MM.1S (cell line): ENCODE results near the gene GNPAT.

Experiments used
- DNase-seq: peaks from one replicate; pipeline ENCODE4 v3.0.0-alpha.2; 2015
- H2AFZ ChIP-seq: fragments of 300-600 bp; sonication (generic); 2 replicates; pipeline ENCODE4 v1.6.0; 2016; ENCODE audit warnings: antibody characterized with exemption, low read length
- H3F3A ChIP-seq: fragments of 300-600 bp; sonication (generic); 2 replicates; pipeline ENCODE4 v1.6.1; 2016; ENCODE audit warnings: mild to moderate bottlenecking, antibody characterized with exemption, low read length, moderate library complexity, mixed read lengths; ENCODE audit not compliant: insufficient read depth
- H3K27ac ChIP-seq: fragments of 300-600 bp; sonication (generic); 2 replicates; pipeline ENCODE4 v1.5.1; 2016; ENCODE audit warnings: mild to moderate bottlenecking, low read length
- H3K27me3 ChIP-seq: fragments of 300-600 bp; sonication (generic); replicated peaks from 2 replicates; pipeline ENCODE4 v1.6.0; 2016; ENCODE audit warnings: low read length; ENCODE audit not compliant: insufficient read depth
- H3K36me3 ChIP-seq: fragments of 300-600 bp; sonication (generic); replicated peaks from 2 replicates; pipeline ENCODE4 v1.6.1; 2016; ENCODE audit warnings: mild to moderate bottlenecking, low read length, mixed read lengths; ENCODE audit not compliant: insufficient read depth
- H3K4me1 ChIP-seq: fragments of 300-600 bp; sonication (generic); 2 replicates; pipeline ENCODE4 v1.6.1; 2016; ENCODE audit warnings: low read length, mixed read lengths
- H3K4me2 ChIP-seq: fragments of 300-600 bp; sonication (generic); 2 replicates; pipeline ENCODE4 v1.6.0; 2016; ENCODE audit warnings: low read depth, low read length
- H3K4me3 ChIP-seq: fragments of 300-600 bp; sonication (generic); 2 replicates; pipeline ENCODE4 v1.5.1; 2016; ENCODE audit warnings: low read length, mixed read lengths
- H3K79me2 ChIP-seq: fragments of 300-600 bp; sonication (generic); 2 replicates; pipeline ENCODE4 v1.6.1; 2016; ENCODE audit warnings: mixed run types, low read length, mixed read lengths
- H3K9ac ChIP-seq: fragments of 300-600 bp; sonication (generic); 2 replicates; pipeline ENCODE4 v1.6.1; 2016; ENCODE audit warnings: low read length, mixed read lengths
- H3K9me2 ChIP-seq: fragments of 300-600 bp; sonication (generic); replicated peaks from 2 replicates; pipeline ENCODE4 v1.6.1; 2016; ENCODE audit warnings: mild to moderate bottlenecking, low read length, mixed read lengths; ENCODE audit not compliant: insufficient read depth
- H3K9me3 ChIP-seq: fragments of 300-600 bp; sonication (generic); replicated peaks from 2 replicates; pipeline ENCODE4 v1.6.1; 2016; ENCODE audit warnings: mild to moderate bottlenecking, low read length, mixed read lengths; ENCODE audit not compliant: insufficient read depth
- H4K20me1 ChIP-seq: fragments of 300-600 bp; sonication (generic); 2 replicates; pipeline ENCODE4 v1.6.1; 2016; ENCODE audit warnings: mild to moderate bottlenecking, low read length, moderate library complexity, mixed read lengths; ENCODE audit not compliant: insufficient read depth
- CTCF ChIP-seq: fragments of 300-600 bp; sonication (generic); IDR thresholded peaks from 2 replicates; pipeline ENCODE4 v1.5.1; 2016; ENCODE audit warnings: antibody characterized with exemption, low read length, mixed read lengths
- EZH2 ChIP-seq: fragments of 300-600 bp; sonication (generic); optimal IDR thresholded peaks from 2 replicates; pipeline ENCODE3; 2017; ENCODE audit warnings: low read depth, mild to moderate bottlenecking, antibody characterized with exemption, low read length, mixed read lengths
- EZH2phosphoT487 ChIP-seq: fragments of 300-600 bp; sonication (generic); IDR thresholded peaks from 2 replicates; pipeline ENCODE4 v1.6.1; 2018; ENCODE audit warnings: antibody characterized with exemption, low read length

Gene GNPAT

GRCh38 chr1:231265379-231265778 is 24.4 kb downstream of the GNPAT start:
- no peaks in the 10 kb centered on the region for H3K79me2 ChIP-seq
- no peak overlapping the region for H2AFZ ChIP-seq
- no peak overlapping the region for H3K9ac ChIP-seq
- no peaks in the 10 kb centered on the region for H3K9me3 ChIP-seq
- H3K4me2 ChIP-seq, result no peak overlapping the region
- H3K27ac ChIP-seq, result no peak overlapping the region
- no peak overlapping the region for H3K4me3 ChIP-seq
- H4K20me1 ChIP-seq, result no peaks in the 10 kb centered on the region
- no peak for DNase-seq
- no peaks in the 10 kb centered on the region for H3K9me2 ChIP-seq
- H3F3A ChIP-seq, result no peaks in the 10 kb centered on the region
- H3K27me3 ChIP-seq, result no peaks in the 10 kb centered on the region
- H3K4me1 ChIP-seq, result no peaks in the 10 kb centered on the region
- no peak for TF ChIP-seq EZH2
- TF ChIP-seq CTCF, result no peak
- no peak for TF ChIP-seq EZH2phosphoT487
- peaks cover 4% of the 10 kb centered on the region; the same call in 1 of the 2 replicates for H3K36me3 ChIP-seq

DNA sequence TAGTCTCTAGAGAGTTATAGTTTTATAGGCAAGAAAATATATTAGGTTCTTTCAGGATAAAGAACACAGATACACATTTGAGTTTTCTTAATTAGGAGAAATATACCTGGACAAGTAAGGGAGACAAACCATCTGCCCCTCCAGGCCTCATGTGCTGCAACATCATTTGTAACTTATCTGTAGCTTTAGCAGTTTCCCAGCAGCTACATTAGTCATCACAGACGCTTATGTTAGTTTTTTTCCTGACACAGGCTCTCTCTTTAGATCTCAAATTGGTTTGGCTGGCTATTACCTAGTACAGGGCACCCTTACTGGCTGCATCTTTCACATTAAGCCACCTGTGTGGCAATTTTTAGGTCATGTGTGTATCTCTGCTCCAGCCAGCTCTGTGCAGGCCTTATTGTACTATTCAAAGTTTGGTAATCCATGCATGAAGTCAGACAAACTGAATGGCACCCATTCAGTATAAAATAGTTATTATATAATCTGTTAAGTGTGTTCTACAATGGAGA is 25.9 kb downstream of the GNPAT start:
- Histone ChIP-seq H3K36me3 (peaks cover 4% of the 10 kb centered on the region; the same call in 1 of the 2 replicates), H3K4me1 (no peaks in the 10 kb centered on the region), H4K20me1 (no peaks in the 10 kb centered on the region), H3K9me2 (no peaks in the 10 kb centered on the region), H3K27me3 (no peaks in the 10 kb centered on the region), H2AFZ (no peak overlapping the region), H3K27ac (no peak overlapping the region), H3K4me2 (no peak overlapping the region), H3K9ac (no peak overlapping the region), H3F3A (no peaks in the 10 kb centered on the region), H3K79me2 (no peaks in the 10 kb centered on the region), H3K9me3 (no peaks in the 10 kb centered on the region), H3K4me3 (no peak overlapping the region)
- no peak for TF ChIP-seq CTCF
- no peak for TF ChIP-seq EZH2phosphoT487
- TF ChIP-seq EZH2, result no peak
- DNase-seq, result no peak

- no peak overlapping the region for H3K4me3 ChIP-seq
- H3K36me3 ChIP-seq, result peaks cover 9% of the 10 kb centered on the region
- H3K4me2 ChIP-seq, result no peak overlapping the region
Observed at GRCh38 chr1:231272173-231272572, 31.2 kb downstream of the GNPAT start.

More at GRCh38 chr1:231272173-231272572, 31.2 kb downstream of the GNPAT start:
- Histone ChIP-seq H3K79me2 (no peaks in the 10 kb centered on the region), H3K4me1 (no peaks in the 10 kb centered on the region), H3K9me3 (no peaks in the 10 kb centered on the region), H3K27me3 (no peaks in the 10 kb centered on the region), H4K20me1 (no peaks in the 10 kb centered on the region), H2AFZ (no peak overlapping the region), H3F3A (no peaks in the 10 kb centered on the region), H3K9ac (no peak overlapping the region), H3K27ac (no peak overlapping the region), H3K9me2 (no peaks in the 10 kb centered on the region)
- no peak for DNase-seq
- TF ChIP-seq EZH2 (no peak), CTCF (no peak), EZH2phosphoT487 (no peak)
